Stimulated activated CD4-positive, alpha-beta T cell treated with anti-CD3 and anti-CD28 coated beads, Interleukin-2, amount 100 ng/mL, for 48 hours (primary cell): ENCODE data around the gene PLPPR3.
"Not testable (repeated sequence)": the region's sequence is repeated elsewhere in the genome, so short reads cannot be mapped to it uniquely, and the experiment has no call there.

Source experiments
- DNase-seq, 2 donors: peaks; one replicate each; pipeline ENCODE4 v3.0.0-alpha.2; 2020

PLPPR3 gene

DNA sequence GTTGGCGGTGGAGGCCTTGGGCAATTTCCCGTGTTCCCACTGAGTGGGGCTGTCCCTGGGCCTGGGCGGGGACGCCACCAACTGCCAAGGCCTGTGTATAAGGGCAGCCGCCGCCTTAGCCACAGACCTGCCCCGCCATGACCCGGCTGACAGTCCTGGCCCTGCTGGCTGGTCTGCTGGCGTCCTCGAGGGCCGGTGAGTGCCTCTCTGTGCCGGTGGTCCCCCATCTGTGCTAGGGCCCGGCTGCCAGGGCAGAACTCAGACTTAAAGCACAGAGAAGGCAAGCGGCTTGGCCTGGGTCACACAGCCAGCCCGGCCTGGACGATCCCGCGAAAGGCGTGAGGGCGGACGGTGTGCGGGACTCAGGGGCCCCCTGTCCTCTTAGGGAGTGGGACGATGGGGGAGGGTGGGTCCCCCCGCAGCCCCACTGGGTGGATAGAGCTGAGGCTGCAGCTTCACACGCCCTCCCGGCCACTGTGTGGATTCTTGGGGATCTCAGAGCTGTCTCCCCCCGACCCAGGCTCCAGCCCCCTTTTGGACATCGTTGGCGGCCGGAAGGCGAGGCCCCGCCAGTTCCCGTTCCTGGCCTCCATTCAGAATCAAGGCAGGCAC, 6.1 kb upstream of the PLPPR3 start, which contains the start of gene AZU1:
AZU1 (plus strand) TSS at position 128 of the 612 bp plus-strand sequence; CDS start at position 138, 10 bp downstream.
- no peak for DNase-seq

DNA sequence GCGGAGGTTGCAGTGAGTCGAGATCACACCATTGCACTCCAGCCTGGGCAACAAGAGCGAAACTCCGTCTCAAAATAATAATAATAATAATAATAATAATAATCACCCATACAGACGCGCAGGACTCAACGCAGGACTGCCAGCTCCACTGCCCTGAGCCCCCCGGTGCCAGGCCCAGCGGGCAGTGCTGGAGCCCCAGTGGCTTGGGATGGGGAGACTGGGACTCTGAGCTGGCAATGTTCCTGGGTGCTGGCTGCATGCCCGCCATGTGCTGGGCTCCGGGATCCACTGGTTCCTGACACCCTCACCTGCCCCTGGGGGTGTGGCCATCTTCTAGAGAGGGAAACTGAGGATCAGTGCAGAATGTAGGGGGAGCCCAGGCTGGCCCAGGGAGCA, 5.6 kb upstream of the PLPPR3 start:
- DNase-seq: no peak

DNA sequence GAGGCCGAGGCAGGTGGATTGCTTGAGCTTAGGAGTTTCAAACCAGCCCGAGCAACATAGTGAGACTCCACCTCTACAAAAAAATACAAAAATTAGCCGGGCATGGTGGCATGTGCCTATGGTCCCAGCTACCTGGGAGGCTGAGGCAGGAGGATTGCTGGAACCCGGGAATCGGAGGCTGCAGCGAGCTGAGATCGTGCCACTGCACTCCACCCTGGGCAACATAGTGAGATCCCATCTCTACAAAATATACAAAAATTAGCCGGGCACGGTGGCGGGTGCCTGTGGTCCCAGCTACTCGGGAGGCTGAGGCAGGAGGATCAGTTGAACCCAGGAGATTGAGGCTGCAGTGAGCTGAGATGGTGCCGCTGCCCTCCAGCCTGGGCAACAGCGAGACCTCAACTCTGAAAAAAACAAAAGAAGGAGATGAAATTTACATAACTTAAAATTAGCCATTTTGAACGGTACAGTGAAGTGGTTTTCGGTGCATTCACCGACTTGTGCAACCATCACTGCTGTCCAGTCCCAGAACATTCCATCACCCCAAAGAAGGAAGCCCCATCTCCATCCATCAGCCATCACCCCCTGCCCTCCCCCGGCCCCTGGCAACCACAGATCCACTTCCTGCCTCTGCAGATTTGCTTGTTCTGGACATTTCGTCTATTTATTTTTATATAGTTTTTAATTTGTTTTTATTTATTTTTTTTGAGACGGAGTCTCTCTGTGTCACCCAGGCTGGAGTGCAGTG, 4.3 kb upstream of the PLPPR3 start:
- DNase-seq: no peak

DNA sequence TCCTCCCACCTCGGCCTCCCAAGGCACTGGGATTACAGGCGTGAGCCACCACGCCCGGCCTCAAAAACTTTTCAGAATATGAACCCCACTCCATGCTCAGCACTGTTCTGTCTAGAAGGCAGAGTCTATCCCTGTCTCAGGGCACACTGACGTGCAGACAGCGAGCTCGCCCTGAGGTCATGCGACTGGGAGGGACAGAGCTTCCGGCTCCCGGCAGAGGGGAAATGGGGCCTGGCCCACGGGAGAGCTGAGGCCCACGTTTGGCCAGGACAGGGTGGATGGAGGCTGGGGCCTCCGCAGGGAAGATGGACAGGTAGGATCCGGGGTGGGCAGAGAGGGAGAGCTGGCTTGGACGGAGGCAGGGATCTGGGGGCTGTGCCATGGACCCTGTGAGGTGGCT, 3.1 kb upstream of the PLPPR3 start:
- DNase-seq: no peak

DNA sequence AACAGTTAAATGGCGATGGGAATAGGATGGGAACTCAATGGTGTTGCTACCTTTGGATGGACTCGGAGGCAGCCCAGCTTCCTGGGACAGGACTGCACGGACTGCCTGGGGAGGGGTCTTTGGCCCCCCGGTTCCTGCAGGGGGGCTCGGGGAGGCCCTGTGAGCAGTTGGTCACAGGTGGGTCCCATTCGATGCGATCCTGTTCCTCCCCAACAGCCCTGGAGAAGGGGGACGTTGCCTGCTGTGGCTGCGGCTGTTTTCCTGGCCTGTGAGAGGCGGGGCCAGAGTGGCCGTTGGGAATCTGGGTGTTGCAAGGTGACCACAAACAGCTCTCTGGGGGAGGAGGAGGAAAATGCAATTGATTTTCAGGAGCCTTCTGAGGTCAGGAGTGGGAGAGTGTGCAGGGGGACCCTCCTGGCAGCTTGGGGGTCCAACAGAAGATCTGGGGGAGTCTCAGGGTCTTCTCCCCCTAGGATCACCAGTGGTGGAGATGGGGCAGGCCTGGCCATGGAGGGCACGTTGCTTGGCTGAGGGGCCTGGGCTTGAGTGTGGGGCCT, 1.9 kb upstream of the PLPPR3 start:
- no peak for DNase-seq

DNA sequence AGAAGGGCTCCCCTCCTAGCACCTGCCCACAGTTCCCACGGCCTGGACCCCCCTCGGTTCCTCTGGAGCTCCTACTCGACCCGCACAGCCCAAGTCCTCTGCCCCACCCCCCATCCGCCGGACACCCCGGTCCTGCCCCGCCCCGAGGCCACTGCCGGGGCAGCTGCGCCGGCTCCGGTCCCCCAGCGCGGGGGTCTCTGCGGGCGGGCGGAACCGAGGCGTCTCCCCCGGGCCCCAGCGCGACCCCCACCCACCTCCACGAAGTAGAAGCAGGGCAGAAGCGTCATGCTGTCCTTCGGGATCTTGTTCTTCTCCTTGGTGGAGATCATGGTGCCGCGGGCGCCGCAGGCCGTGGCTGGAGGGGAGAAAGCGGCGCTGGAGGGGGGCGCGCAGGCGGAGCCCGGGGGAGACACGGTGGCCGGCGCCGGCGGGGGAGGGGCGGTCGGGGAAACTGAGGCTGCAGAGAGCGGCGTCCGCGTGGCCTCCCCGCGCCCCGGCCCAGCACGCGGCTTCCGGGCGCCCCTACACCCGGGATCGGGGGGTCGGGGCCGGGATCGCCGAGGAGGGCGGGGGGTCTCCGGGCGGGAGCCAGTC, 427 bp downstream of the PLPPR3 start:
- no peak for DNase-seq

DNA sequence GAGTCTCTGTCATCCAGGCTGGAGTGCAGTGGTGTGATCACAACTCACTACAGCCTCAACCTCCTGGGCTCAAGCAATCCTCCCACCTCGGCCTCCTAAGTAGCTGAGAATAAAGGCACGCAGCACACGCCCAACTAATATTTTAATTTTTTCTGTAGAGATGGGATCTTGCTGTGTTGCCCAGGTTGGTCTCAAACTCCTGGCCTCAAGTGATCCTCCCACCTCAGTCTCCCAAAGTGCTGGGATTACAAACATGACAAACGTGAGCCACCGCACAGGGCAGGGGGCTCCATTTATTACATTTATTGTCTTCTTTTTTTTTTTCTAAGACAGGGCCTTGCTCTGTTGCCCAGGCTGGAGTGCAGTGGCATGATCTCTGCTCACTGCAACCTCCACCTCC, 1.5 kb downstream of the PLPPR3 start:
- not testable (repeated sequence) for DNase-seq

DNA sequence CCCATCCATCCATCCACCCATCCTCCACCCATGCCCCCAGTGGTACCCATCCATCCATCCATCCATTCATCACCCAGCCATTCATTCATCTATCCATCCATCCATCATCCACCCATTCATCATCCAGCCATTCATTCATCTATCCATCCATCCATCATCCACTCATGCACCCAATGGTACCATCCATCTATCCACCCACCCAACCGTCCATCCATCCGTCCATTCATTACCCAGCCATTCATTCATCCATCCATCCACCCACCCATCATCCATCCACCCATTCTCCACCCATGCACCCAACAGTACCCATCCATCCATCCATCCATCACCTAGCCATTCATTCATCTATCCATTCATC, 5.3 kb downstream of the PLPPR3 start:
- no peak for DNase-seq

DNA sequence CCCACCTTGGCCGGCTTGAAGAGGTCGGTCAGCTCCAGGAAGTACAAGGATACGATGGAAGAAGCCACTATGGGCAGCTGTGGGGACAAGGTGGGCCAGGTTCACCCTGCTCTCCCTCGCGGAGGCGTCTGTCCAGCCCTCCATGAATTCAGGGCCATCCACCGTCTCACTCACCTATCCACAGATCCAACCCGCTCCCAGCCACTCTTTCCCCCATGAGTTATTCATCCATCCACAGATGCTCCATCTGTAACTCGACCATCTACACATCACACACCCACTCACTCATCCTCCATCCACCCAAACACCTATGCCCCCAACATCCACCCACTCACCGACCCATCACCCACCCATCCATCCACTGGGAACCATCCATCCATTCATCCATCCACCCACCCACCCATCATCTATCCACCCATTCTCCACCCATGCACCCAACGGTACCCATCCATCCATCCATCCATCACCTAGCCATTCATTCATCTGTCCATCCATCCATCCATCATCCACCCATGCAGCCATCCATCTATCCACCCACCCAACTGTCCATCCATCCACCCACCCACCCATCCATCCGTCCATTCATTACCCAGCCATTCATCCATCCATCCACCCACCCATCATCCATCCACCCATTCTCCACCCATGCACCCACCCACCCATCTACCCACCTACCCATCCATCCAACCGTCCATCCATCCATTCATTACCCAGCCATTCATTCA, 5.8 kb downstream of the PLPPR3 start:
- DNase-seq: no peak

DNA sequence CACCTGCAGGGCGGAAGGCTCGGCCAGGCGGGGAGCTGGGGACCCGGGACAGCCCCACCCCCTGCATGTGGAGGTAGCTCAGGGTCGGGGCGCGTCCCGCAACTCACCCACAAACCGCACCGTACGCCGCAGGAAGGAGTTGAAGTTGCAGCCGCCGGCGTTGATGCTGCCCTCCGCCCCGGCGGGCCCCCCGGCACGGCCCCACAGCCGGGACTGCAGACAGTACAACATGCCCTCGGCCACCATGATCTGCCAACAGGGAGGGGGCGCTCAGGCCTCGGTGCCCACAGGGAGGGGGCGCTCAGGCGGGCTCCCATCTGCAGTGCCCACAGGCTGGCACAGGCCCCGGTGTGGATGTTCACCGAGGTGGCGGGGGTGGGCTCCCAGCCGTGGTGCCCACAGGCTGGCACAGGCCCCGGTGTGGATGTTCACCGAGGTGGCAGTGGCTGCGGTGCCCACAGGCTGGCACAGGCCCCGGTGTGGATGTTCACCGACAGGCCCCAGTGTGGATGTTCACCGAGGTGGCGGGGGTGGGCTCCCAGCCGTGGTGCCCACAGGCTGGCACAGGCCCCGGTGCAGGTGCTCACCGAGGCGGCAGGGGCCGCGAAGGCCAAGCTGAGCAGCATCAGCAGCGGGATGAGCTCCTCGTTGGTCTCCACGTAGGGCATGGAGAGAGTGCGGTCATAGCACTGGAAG, 6.5 kb downstream of the PLPPR3 start:
- no peak for DNase-seq

DNA sequence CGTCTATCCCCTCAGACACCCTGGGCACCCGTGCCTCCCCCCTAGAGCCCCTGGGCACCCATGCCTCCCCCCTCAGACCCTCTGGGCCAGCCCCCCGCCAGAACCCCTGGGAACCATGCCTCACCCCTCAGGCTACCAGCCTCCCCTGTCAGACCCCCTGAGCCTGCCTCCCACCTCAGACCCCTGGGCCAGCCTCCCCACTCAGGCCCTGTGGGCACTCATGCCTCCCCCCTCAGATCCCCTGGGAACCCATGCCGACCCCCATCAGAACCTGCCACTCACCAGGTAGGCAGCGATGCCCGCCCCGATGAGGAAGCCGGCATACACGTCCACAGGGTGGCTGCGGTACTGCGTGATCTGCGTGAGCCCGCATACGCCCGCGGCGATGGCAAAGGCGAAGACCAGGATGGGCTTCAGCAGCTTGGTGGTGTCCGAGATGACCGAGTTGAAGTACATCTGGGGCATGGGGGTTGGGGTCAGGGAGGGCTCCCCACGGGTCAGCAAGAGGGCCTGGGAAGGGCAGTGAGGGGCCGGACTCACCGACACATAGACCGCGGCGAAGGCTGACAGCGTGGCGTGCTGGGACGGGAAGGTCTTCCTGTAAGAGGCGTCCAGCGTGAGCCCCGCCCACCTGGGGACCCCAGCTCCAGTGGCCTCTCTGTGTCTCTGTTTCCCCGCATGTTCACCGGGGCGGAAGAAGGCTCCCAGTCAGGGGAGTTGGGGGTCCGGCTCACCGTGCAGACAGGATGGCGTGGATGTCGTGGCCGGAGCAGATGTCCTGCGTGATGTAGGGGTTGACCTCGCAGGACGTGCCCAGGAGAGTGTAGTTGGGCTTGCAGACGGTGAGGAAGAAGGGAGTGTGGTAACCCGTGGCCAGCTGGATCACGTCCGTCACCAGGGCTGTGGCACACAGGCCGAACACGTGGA, 7.3 kb downstream of the PLPPR3 start:
- DNase-seq: no peak

DNA sequence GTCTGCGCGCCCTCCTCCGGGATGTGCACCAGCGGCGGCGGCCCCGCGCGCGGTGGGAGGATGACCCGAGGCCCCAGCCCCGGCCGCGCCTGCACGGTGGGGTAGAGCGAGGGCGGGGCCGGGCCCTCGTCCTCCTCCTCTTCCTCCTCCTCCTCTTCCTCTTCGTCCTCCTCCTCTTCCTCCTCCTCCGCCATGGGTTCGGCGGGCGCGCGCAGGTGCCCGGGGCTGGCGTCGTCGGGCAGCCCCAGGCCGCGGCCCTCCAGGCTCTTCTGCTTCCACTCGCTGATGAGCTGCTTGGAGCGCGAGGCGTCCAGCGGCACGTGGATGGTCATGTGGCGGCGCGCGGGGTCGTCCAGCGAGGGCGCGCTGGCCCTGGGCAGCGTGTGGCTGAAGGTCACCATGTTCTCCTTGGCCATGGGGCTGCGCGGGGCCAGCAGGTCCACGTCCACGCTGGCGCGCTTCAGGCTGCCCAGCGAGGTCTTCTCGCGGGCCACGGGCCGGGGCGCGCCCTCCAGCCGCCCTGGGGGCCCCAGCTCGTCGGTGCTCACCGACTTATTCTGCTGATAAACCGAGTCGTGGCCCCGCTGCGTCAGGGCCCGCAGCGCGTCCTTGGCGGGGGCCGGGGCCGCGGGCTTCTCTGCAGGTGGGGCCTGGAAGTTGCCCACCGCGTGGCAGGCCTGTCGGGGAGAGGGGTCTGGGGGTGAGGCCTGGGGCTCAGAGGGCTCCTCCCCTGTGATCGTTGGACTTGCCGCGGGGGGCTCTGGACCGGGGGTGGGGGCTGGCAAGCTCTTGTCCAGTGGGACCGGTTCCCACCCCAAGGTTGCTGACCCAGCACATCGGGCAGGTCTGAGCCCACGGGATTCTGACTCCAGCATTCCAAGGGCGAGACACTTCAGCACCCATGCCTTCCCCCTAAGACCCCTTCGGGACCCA, 8.3 kb downstream of the PLPPR3 start:
- DNase-seq: no peak

DNA sequence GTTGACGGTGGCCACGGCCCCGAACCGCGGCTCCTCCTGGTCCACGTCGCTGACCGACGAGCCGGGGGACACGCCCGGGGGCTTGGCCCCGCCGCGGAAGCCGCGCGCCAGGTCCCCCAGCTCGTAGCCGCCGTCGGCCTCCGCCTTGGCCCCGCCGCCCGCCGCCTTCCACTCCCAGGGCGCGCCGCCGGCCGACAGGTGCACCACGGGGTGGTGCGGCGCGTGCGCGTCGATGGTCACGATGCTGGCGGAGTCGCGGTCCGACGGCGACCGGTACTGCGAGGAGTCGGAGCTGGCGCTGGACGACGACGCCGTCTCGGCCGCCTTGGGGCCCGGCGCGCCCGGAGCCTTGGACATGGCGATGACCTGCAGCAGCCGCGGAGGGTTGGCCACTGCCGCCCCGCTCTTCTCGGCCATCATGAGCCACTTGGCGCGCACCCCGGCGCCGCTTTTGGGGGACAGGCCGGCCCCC, 9.0 kb downstream of the PLPPR3 start:
- DNase-seq: no peak

DNA sequence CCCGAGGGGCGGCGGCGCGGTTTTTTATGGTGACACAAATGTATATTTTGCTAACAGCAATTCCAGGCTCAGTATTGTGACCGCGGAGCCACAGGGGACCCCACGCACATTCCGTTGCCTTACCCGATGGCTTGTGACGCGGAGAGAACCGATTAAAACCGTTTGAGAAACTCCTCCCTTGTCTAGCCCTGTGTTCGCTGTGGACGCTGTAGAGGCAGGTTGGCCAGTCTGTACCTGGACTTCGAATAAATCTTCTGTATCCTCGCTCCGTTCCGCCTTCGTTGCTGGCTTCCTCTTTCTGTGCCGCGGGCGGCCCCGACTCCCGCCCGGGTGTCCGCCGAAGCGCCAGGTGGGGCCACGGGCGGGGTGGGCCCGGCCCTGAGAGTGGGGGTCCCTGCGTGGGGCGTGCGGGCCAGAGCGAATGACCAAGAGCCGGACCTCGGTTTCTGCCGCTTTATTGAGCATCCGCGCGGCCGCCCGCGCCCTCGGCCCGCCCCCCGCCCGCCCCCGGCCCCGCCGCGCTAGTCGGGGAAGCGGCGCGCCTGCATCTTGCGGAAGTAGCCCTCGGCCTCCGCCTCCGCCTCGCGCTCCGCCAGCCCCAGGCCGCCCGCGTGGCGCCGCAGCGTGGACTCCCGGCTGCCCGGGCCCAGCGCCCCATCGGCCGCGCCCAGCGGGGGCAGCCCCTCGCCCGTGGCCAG, 9.6 kb downstream of the PLPPR3 start:
- DNase-seq: no peak

DNA sequence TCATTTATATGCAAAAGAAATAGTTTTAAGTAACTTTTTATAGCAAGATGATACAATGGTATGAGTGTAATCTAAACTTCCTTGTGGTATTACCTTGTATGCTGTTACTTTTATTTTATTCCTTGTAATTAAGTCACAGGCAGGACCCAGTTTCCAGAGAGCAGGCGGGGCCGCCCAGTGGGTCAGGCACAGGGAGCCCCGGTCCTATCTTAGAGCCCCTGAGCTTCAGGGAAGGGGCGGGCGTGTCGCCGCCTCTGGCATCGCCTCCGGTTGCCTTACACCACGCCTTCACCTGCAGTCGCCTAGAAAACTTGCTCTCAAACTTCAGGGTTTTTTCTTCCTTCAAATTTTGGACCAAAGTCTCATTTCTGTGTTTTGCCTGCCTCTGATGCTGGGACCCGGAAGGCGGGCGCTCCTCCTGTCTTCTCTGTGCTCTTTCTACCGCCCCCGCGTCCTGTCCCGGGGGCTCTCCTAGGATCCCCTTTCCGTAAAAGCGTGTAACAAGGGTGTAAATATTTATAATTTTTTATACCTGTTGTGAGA, 10.2 kb downstream of the PLPPR3 start:
- DNase-seq: no peak

DNA sequence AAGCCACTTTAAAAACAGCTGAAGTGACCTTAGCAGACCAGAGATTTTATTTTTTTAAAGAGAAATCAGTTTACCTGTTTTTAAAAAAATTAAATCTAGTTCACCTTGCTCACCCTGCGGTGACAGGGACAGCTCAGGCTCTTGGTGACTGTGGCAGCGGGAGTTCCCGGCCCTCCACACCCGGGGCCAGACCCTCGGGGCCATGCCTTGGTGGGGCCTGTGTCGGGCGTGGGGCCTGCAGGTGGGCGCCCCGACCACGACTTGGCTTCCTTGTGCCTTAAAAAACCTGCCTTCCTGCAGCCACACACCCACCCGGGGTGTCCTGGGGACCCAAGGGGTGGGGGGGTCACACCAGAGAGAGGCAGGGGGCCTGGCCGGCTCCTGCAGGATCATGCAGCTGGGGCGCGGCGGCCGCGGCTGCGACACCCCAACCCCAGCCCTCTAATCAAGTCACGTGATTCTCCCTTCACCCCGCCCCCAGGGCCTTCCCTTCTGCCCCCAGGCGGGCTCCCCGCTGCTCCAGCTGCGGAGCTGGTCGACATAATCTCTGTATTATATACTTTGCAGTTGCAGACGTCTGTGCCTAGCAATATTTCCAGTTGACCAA, 10.8 kb downstream of the PLPPR3 start:
- no peak for DNase-seq

DNA sequence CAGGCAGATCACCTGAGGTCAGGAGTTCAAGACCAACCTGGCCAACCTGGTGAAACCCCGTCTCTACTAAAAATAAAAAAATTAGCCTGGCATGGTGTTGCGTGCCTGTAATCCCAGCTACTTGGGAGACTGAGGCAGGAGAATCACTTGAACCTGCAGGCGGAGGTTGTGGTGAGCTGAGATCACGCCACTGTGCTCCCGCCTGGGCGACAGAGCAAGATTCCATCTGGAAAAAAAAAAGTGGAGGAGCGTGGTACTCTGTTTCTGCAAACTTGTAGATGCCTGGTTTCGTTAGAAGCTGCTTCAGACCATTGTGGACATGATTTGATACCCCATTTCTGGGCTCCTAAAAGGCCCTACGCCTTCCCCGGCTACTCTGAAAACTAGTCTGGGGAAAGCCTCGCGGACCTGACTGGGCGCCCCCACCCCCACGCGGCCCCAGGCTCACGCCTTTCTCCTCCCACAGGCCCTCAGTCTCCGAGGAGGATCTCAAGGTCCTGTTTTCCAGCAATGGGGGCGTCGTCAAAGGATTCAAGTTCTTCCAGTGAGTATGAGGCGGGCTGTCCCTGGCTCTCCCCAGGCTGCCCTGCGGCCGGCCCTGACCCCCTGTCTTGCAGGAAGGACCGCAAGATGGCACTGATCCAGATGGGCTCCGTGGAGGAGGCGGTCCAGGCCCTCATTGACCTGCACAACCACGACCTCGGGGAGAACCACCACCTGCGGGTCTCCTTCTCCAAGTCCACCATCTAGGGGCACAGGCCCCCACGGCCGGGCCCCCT, 11.5 kb downstream of the PLPPR3 start:
- DNase-seq: no peak

DNA sequence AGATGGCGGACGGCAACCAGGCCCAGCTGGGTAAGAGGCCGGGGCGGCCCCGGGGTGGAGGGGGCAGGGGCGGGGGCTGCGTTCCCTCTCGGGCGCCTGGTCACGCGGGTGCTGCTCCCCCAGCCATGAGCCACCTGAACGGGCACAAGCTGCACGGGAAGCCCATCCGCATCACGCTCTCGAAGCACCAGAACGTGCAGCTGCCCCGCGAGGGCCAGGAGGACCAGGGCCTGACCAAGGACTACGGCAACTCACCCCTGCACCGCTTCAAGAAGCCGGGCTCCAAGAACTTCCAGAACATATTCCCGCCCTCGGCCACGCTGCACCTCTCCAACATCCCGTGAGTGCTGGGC, 13.4 kb downstream of the PLPPR3 start:
- DNase-seq: no peak
